Stimulated activated CD8-positive, alpha-beta memory T cell treated with anti-CD3 and anti-CD28 coated beads, Interleukin-15, amount 100 ng/mL, for 1 hour (primary cell): ENCODE data around the gene RAB44.
A peak's percentile ranks its signal among the peaks of the same experiment; 100 is the strongest.

Experiments used
- DNase-seq: peaks from one replicate; pipeline ENCODE4 v3.0.0-alpha.2; 2020; ENCODE audit warnings: low read depth

RAB44 gene

DNA sequence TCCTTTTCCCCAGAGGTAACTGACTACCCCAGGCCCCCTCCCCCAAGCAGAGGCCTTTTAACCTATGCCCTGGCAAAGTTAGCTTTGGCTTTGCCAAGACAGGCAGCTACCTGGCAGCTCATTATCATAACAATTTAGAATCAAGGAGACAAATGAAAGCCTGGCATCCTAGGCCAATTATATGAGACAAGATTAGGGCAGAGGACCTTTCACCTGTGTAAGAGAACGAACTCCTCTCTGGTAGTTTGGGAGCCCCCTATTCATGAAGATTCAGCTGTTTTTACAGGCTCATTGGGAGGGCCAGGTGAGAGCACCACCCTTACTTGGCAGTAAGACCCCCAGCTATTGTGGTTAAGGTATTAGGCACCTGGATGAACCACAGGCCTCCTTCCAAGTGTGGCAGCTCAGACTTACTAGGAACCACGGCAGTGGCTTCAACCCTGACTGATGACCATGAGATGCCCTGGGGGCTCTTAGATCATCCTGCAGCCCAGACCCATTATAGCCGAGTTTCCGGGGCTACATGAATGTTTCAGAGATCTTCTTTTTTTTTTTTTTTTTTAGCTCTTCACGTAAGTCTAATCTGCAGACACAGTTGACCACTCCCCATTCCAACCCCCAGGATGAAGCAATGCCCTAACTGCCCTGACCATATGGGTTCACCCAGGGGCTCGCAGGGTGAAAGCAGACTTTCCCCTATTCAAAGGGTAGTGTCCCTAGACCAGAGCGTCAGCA lies 56.2 kb downstream of the RAB44 start:
- no peak for DNase-seq

- DNase-seq = no peak
These were observed 57.2 kb downstream of the RAB44 start for GRCh38 chr6:36754582-36755434.

DNA sequence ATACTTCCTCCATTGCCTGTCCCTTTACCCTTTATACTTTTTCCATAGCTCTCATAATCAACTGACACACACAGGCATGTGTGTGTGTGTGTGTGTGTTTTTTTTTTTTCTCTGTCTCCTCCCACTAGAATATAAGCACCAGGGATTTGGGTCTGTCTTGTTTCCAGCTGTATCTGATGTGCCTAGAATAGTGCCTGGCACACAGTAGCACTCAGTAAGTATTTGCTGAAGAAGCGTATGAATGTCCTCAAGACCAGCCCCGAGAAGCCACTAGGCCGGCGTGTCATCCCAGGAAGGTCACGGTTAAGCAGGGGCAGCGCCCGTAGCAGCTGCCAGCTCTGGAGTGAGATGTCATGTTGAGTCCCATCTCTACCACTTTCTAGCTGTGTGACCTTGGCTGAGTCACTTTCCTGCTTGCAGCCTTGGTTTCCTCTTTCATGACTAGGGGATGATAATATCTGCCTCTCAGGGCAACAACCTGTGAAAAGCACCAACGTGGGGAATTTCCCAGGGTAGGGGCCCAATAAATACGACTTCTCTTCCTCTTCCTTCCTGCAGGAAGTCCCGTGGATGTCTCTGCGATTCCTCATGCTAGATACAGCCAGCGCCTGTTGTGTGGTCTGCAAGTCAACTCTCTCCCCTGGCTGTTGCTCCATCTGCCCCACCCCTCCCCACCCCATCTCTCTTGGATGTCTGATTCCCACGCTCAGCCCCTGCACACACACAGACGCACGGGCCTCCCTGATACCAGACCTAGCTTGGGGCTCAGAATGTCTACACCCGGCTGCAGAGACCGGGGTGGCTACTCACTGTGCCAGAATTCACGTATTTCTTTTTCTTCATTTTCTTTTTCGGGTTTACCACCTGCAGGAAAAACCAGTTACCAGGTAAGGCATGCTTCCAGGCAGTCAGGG lies 58.1 kb downstream of the RAB44 start:
- peak; percentile 30 for DNase-seq

DNA sequence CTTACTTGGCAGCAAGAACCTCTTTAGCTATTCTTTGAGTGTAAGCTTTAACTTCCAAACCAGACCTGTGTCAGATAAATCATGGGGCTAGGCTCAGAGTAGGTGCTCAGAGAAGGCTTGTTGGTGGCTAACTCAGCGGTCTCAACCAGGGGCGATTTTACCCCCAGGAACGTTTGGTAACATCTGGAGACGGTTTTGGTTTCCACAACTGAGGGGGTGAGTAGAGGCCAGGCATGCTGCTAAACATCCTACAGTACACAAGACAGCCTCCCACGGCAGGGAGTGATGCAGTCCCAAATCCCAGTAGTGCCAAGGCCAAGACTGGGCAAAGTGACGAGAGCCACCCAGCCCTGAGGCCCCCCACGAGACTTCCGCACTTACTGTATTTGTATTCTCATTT lies 59.2 kb downstream of the RAB44 start:
- DNase-seq = no peak

DNA sequence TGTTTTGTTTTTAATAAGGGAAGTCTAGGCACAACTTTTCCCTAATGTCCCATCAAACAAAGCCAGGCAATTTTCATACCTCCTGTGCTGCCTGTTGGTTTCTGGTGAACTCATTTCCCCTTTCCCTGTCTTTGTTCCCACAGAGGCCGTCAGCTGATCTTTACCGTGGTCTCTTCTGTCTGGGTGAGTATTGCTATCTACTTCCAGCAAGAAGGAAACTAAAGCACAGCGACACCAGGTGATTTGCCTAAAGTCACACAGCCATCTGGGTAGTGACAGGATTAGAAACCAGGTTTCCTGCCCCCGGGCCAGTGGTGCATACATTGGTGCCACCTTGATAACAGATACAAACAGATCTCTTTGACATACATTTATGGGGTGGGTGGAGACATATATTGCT lies 59.6 kb downstream of the RAB44 start:
- DNase-seq = no peak

- no peak for DNase-seq
These were observed 60.4 kb downstream of the RAB44 start for GRCh38 chr6:36757943-36758508.

GRCh38 chr6:36758516-36759147 lies 61.0 kb downstream of the RAB44 start:
- DNase-seq = no peak

DNA sequence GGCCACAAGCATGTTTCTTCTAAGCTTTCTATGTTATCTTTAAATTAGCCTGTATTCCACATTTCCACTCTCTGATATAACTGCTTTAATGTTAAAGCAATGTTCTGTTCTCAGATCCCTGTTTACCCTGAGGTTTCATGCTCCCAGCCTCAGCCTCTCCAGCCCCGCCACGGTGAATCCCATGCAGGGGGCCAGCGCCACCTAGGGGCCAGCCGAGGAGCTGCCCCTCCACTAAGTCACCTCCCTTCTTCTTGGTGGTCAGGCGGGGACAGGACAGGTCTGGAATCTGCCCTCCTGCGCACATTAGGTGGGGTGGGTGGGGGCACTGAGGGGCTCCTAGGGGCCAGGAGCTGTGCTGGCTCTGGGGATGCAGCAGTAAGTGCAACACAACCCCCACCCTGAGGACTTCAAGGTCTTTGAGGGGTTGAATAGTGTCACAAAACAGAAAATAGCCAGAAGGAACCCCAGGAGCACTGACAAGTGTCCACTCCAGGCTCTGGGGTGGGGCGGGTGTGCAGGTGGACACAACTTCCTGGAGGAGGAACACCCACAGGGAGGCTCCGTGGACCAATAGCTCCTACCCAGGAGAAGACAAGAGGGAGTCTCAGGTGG lies 61.6 kb downstream of the RAB44 start:
- peak; percentile 60 for DNase-seq

- no peak for DNase-seq
These were observed 63.2 kb downstream of the RAB44 start for GRCh38 chr6:36760685-36761435.

DNA sequence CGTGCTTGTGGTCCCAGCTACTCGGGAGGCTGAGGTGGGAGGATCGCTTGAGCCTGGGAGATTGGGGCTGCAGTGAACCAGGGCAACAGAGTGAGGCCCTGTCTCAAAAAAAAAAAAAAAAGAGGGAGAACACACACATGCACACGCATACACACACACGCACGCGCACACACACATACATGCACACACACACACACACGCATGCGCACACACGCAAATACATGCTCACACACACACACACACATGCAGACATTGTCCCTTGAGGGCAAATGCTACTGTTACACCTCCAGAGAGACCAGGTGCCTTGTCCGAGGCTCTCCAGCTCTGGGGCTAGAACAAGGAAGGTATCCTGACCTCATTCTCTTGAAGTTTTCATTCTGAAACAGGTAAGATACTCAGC lies 64.5 kb downstream of the RAB44 start:
- DNase-seq = no peak

GRCh38 chr6:36765190-36765589 lies 67.6 kb downstream of the RAB44 start:
- no peak for DNase-seq

DNA sequence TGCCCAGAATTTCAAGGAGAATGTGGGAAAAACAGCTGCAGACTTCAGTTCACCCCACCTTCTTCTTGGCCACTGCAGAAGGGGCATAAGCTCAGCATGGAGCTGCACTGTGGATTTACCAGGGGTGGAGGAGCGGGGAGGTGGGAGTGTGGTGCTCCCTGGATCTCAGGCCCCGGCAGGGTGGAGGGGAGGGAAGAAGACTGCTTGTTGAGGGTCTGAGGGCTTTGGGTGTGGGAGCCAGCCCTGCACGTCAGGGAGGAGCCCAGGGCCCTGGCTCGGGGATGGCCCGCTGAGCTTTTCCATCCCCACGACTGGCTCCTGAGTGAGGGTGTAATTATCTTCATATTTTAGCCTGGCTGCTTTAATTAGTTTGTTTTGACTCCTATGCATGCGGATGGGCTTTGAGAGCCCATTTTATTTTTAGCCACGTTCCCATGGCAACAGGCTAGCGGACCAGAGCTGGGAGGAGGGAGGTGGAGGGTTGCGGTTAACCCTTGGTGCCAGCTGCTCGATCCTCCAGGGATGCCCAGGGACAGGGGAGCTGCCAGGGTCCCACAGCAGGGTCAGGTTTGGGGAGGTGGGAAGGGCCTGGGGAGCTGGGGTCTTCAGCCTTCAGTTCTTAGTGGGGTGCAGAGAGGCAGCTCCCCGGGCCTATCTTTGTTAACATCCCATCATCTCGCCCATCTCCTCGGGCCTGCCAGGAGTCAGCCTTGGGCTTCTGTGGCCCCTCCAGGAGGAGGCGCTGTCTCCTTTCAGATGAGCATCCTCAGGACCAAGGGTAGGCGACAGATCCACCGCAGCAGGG lies 68.2 kb downstream of the RAB44 start:
- DNase-seq = peak; percentile 69

GRCh38 chr6:36766399-36766945 lies 68.8 kb downstream of the RAB44 start:
- no peak for DNase-seq

DNA sequence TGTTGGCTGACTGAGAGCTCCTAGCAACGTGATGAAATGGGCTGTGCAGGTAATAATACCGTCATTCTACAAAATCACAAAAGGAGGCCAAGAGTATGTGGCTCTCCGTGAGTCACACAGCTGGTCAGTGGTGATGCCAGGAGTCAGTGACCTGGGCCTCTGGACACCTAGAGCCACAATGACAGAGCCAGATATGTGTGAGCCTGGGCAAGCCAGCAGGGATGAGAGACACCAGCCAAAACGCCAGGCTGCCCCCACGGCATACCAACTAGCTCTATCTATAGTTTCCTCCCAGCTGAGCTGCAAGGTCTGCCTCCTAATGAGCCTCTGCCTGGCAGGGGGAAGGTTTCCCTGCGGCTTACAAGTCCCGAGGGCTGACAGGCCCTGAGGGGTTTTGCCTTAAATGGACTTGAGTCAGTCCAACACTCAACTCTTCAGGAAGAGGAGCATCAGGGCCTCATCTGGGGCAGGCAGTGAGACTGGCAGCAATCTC lies 71.6 kb downstream of the RAB44 start:
- DNase-seq = no peak

DNA sequence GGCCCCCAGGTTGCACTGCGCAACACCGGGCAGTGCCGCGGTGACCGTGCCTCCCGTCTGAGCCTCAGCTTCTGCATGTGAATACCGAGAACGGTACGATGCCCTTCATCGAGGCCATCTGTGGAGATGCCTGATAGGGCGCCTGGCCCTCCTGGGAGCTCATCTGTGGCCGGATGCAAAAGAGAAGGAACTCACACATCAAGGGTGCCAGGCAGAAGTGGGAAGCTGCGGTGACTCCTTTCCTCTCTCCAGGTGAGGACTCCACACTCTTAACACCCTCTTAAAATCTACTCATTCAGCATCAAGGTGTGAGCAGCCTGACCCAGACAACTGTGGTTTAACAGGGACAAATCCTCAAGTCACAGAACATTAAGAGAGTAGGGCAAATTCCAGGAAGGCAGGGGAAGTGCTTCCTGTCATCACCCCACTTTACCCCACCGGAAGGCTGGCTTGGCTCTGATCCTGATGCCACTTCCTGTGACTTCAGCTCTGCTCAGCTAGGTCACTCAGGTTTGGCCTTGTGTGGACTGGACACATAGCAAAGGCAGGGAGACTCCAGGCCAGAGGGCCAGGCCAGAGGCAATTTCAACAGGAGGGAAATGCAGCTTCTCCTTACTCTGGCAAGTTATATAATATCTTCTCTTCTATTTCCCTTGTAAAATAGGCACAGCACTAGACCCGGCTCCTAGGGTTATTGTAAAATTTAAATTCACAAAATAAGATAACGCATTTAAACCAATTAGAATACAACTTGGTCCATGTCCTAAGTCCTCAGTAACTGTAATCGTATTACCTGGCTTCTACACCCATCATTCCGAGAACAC lies 72.3 kb downstream of the RAB44 start:
- no peak for DNase-seq

GRCh38 chr6:36771145-36771544 lies 73.5 kb downstream of the RAB44 start:
- DNase-seq = no peak

GRCh38 chr6:36772397-36772796 lies 74.8 kb downstream of the RAB44 start:
- no peak for DNase-seq

- no peak for DNase-seq
These were observed 76.7 kb downstream of the RAB44 start for GRCh38 chr6:36774331-36774730.
